Endothelial cell of umbilical vein (primary cell): ENCODE results near the gene ESYT2. TPM values are rescaled to one million over a fixed set of nuclear protein-coding genes. Genes with fewer than 3 reads are reported as not detected.

Experiments used
- BruUV-seq: library from RNA; stranded (reverse); fragments of 400-500 nt; replicated peaks from 2 replicates; lab custom pipeline; 2021; lab: Mats Ljungman, UMichigan
- CTCF ChIA-PET: fragments of 300-600, 350-600 bp; sonication (Branson Sonifier 250); formaldehyde crosslinking; loops from one replicate; lab custom pipeline; 2021; ENCODE audit warnings: antibody characterized with exemption, inconsistent platforms; lab: Charles Lee
- POLR2A ChIA-PET: fragments of 300-600, 350-600 bp; sonication (Branson Sonifier 250); formaldehyde crosslinking; loops from one replicate; lab custom pipeline; 2021; ENCODE audit warnings: antibody characterized with exemption, inconsistent platforms; lab: Charles Lee
- DNase-seq: peaks from one replicate; pipeline ENCODE4 v3.0.0-alpha.2; 2011; ENCODE audit warnings: low read depth, low spot score
- FAIRE-seq: peaks from 2 replicates; lab custom pipeline; 2011; peaks lifted over from hg19 to GRCh38; lab: Jason Lieb, UNC
- H2AFZ ChIP-seq: 2 replicates; pipeline ENCODE4 v1.6.0; 2012; ENCODE audit warnings: low read depth, low read length, control low read depth, inconsistent platforms
- H3K27ac ChIP-seq: 2 replicates; pipeline ENCODE4 v1.5.1; 2011; ENCODE audit warnings: low read depth, mild to moderate bottlenecking, control low read depth, low read length, moderate library complexity; ENCODE audit not compliant: insufficient read depth
- H3K27me3 ChIP-seq, 2 experiments: 2 replicates each; pipeline versions ENCODE4 v1.6.0 to v1.6.1; 2011; ENCODE audit warnings: low read length in 2 of 2, mixed read lengths in 1 of 2; ENCODE audit not compliant: control insufficient read depth in 2 of 2, insufficient read depth in 2 of 2
- H3K36me3 ChIP-seq, 2 experiments: 2 replicates in 1 of 2; 3 replicates in 1 of 2; pipeline ENCODE4 v1.5.1; 2011; ENCODE audit warnings: low read length in 2 of 2, mild to moderate bottlenecking in 1 of 2, moderate library complexity in 1 of 2; ENCODE audit not compliant: control insufficient read depth in 2 of 2, insufficient read depth in 2 of 2; ENCODE audit errors: extremely low read depth in 1 of 2
- H3K4me1 ChIP-seq: 3 replicates; pipeline ENCODE4 v1.5.1; 2011; ENCODE audit warnings: mild to moderate bottlenecking, low read length; ENCODE audit not compliant: control insufficient read depth, insufficient read depth; ENCODE audit errors: extremely low read depth
- H3K4me2 ChIP-seq: 2 replicates; pipeline ENCODE4 v1.6.1; 2011; ENCODE audit warnings: low read length, control low read depth, mixed read lengths; ENCODE audit not compliant: insufficient read depth
- H3K4me3 ChIP-seq, 3 experiments: fragments of 200-600 bp in 1 of 3; sonication (generic), shearing (Covaris generic) in 1 of 3; replicated peaks in 1 of 3; 2 replicates each; pipeline ENCODE4 v1.5.1; 2011 to 2016; ENCODE audit warnings: control low read depth in 3 of 3, low read length in 3 of 3, mild to moderate bottlenecking in 2 of 3, inconsistent platforms in 1 of 3, low read depth in 1 of 3, moderate library complexity in 1 of 3; ENCODE audit not compliant: insufficient read depth in 1 of 3
- H3K79me2 ChIP-seq: 2 replicates; pipeline ENCODE4 v1.6.0; 2012; ENCODE audit warnings: low read length, inconsistent platforms; ENCODE audit not compliant: control insufficient read depth, insufficient read depth
- H3K9ac ChIP-seq: replicated peaks from 2 replicates; pipeline ENCODE3; 2011; ENCODE audit warnings: low read length, control low read depth; ENCODE audit not compliant: insufficient read depth; ENCODE audit errors: extremely low read depth
- H3K9me1 ChIP-seq: replicated peaks from 3 replicates; pipeline ENCODE4 v1.6.0; 2011; ENCODE audit warnings: mild to moderate bottlenecking, low read length; ENCODE audit not compliant: control insufficient read depth, insufficient read depth; ENCODE audit errors: extremely low read depth
- H3K9me3 ChIP-seq: replicated peaks from 2 replicates; pipeline ENCODE4 v1.5.1; 2012; ENCODE audit warnings: low read length, inconsistent platforms; ENCODE audit not compliant: control insufficient read depth, insufficient read depth
- H4K20me1 ChIP-seq: replicated peaks from 2 replicates; pipeline ENCODE3; 2011; ENCODE audit warnings: mild to moderate bottlenecking, low read length; ENCODE audit not compliant: control insufficient read depth, insufficient read depth; ENCODE audit errors: extremely low read depth
- EZH2 ChIP-seq: IDR thresholded peaks from 2 replicates; pipeline ENCODE4 v1.6.1; 2012; ENCODE audit warnings: borderline replicate concordance, low read depth, mild to moderate bottlenecking, moderate library complexity, low read length, inconsistent platforms; ENCODE audit not compliant: severe bottlenecking
- FOS ChIP-seq: IDR thresholded peaks from 2 replicates; pipeline ENCODE4 v1.6.1; 2011; ENCODE audit warnings: mild to moderate bottlenecking, low read length, moderate library complexity, borderline replicate concordance; ENCODE audit not compliant: insufficient read depth
- GATA2 ChIP-seq: IDR thresholded peaks from 2 replicates; pipeline ENCODE4 v1.7.0; 2011; ENCODE audit warnings: low read depth, mild to moderate bottlenecking, moderate library complexity, mixed read lengths, low read length; ENCODE audit not compliant: insufficient read length, insufficient read depth
- JUN ChIP-seq: IDR thresholded peaks from 2 replicates; pipeline ENCODE4 v1.6.1; 2011; ENCODE audit warnings: borderline replicate concordance, low read depth; ENCODE audit not compliant: insufficient read length, insufficient read depth
- MYC ChIP-seq: IDR thresholded peaks from one replicate; pipeline ENCODE4 v1.6.1; 2011; ENCODE audit warnings: mild to moderate bottlenecking, low read depth, low read length
- POLR2A ChIP-seq: IDR thresholded peaks from 2 replicates; pipeline ENCODE4 v1.6.1; 2012; ENCODE audit warnings: low read depth, mild to moderate bottlenecking, control low read depth, low read length
- POLR2AphosphoS5 ChIP-seq: IDR thresholded peaks from 2 replicates; pipeline ENCODE4 v1.6.1; 2012; ENCODE audit warnings: low read depth, mild to moderate bottlenecking, control low read depth, low read length, moderate library complexity; ENCODE audit not compliant: insufficient read depth
- dilution Hi-C: fragments of 300-500 bp; cut with MboI; formaldehyde crosslinking; loops from one replicate; pipeline ENCODE4 v1.15.0; 2019; ENCODE audit warnings: low sequenced_read_pairs; ENCODE audit not compliant: extremely low pct_ligation_motif_present
- intact Hi-C: fragments of 100-400 bp; cut with micrococcal nuclease; formaldehyde crosslinking; loops from one replicate; pipeline ENCODE4 v1.10.0; 2022
- polyA plus RNA-seq, 4 experiments: library from polyadenylated mRNA; depleted of rRNA in 3 of 4; stranded (reverse) in 3 of 4; unstranded in 1 of 4; fragments of >200 nt; gene quantifications; 2 replicates each; pipeline versions ENCODE4 v1.2.1 to v1.2.3, GENCODE V29; 2011 to 2012; ENCODE audit warnings: missing spikeins in 1 of 4
- total RNA-seq: library from RNA; stranded (reverse); gene quantifications from 2 replicates; pipeline ENCODE4 v1.2.3, GENCODE V29; 2021
- TF ChIP-seq, protein P1 (sequence below): IDR thresholded peaks from 2 replicates; pipeline ENCODE4 v1.6.1; 2011; ENCODE audit not compliant: insufficient read depth, insufficient read length
- TF ChIP-seq, protein P2 (sequence below), 2 donors: IDR thresholded peaks; 1 replicate in 1 of 2; 2 replicates in 1 of 2; pipeline ENCODE4 v1.5.1; 2011; ENCODE audit warnings: low read length in 2 of 2, mild to moderate bottlenecking in 2 of 2, moderate library complexity in 2 of 2, control low read depth in 1 of 2, inconsistent platforms in 1 of 2, low read depth in 1 of 2; ENCODE audit not compliant: insufficient read depth in 1 of 2; ENCODE audit errors: extremely low read depth in 1 of 2

ESYT2 gene
- total and polyA plus RNA-seq, 2 donors (not counting 3 experiments of a cell fraction or from before 2014, with no cell fraction given): 18.8 to 46.6 TPM

GRCh38 chr7:158854681-158855081, 25.4 kb upstream of the ESYT2 start:
- DNase-seq: no peak
- FAIRE-seq: no peak
- no peaks in the 10 kb centered on the region for H3K27me3 ChIP-seq
- dilution Hi-C loops (no loop called here), intact Hi-C loops (no loop called here)
- no peaks in the 10 kb centered on the region for H3K36me3 ChIP-seq
- peaks cover 12% of the 10 kb centered on the region for H3K4me1 ChIP-seq
- no peak overlapping the region for H3K27ac ChIP-seq
- H3K4me2 ChIP-seq: no peak overlapping the region
- no peaks in the 10 kb centered on the region for H4K20me1 ChIP-seq
- no peaks in the 10 kb centered on the region for H3K9me1 ChIP-seq
- no TSS peak for BruUV-seq
- no peaks in the 10 kb centered on the region for H3K9me3 ChIP-seq
- CTCF ChIA-PET: interaction anchor here (2.0 kb wide), 1 partner anchor 72 kb away, joined by 6 read pairs; no protein-coding TSS in a partner anchor
- H3K4me3 ChIP-seq: no peak overlapping the region
- H3K9ac ChIP-seq: no peak overlapping the region
- peaks cover 2% of the 10 kb centered on the region for H3K79me2 ChIP-seq
- TF ChIP-seq POLR2A: no peak
- TF ChIP-seq, protein P1, sequence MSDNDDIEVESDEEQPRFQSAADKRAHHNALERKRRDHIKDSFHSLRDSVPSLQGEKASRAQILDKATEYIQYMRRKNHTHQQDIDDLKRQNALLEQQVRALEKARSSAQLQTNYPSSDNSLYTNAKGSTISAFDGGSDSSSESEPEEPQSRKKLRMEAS: no peak
- TF ChIP-seq, protein P2, sequence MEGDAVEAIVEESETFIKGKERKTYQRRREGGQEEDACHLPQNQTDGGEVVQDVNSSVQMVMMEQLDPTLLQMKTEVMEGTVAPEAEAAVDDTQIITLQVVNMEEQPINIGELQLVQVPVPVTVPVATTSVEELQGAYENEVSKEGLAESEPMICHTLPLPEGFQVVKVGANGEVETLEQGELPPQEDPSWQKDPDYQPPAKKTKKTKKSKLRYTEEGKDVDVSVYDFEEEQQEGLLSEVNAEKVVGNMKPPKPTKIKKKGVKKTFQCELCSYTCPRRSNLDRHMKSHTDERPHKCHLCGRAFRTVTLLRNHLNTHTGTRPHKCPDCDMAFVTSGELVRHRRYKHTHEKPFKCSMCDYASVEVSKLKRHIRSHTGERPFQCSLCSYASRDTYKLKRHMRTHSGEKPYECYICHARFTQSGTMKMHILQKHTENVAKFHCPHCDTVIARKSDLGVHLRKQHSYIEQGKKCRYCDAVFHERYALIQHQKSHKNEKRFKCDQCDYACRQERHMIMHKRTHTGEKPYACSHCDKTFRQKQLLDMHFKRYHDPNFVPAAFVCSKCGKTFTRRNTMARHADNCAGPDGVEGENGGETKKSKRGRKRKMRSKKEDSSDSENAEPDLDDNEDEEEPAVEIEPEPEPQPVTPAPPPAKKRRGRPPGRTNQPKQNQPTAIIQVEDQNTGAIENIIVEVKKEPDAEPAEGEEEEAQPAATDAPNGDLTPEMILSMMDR (IDR thresholded peaks at IDR 0.05; ENCODE audit: extremely low read depth in 1 of 2, insufficient read depth in 1 of 2, low read depth in 1 of 2, low read length in 2 of 2): no peak
- no peak for TF ChIP-seq MYC
- no peak for TF ChIP-seq EZH2
- no peak for TF ChIP-seq JUN
- TF ChIP-seq POLR2AphosphoS5: no peak
- TF ChIP-seq GATA2: no peak
- no peak for TF ChIP-seq FOS
- POLR2A ChIA-PET: no interaction called here
- H2AFZ ChIP-seq: no peak overlapping the region
